Left renal cortex interstitium (tissue), 4 donors: ENCODE data around the gene TMEM163. TPM values are rescaled to one million over a fixed set of nuclear protein-coding genes. Genes with fewer than 3 reads are reported as not detected.
"Not testable (repeated sequence)": the region's sequence is repeated elsewhere in the genome, so short reads cannot be mapped to it uniquely, and the experiment has no call there.

ENCODE experiments used
- DNase-seq, 4 donors: peaks; one replicate each; pipeline ENCODE4 v3.0.0-alpha.2; 2013; ENCODE audit warnings: low read depth in 4 of 4, low spot score in 2 of 4, missing footprints in 1 of 4
- polyA plus RNA-seq, 4 donors: library from polyadenylated mRNA; unstranded; fragments of 120-200 nt; gene quantifications; one replicate each; pipeline ENCODE4 v1.2.1, GENCODE V29; 2013; ENCODE audit not compliant: insufficient read length in 4 of 4

The TMEM163 gene
- polyA plus RNA-seq, 4 donors, result 0.87 to 2.4 (median 1.3) TPM

- DNase-seq, result no peak
Observed at GRCh38 chr2:134667081-134667480, 51.7 kb downstream of the TMEM163 start.

GRCh38 chr2:134665727-134666506, 52.9 kb downstream of the TMEM163 start:
- DNase-seq, result no peak

- DNase-seq, result no peak
Observed at GRCh38 chr2:134663451-134664450, 55.0 kb downstream of the TMEM163 start.

DNA sequence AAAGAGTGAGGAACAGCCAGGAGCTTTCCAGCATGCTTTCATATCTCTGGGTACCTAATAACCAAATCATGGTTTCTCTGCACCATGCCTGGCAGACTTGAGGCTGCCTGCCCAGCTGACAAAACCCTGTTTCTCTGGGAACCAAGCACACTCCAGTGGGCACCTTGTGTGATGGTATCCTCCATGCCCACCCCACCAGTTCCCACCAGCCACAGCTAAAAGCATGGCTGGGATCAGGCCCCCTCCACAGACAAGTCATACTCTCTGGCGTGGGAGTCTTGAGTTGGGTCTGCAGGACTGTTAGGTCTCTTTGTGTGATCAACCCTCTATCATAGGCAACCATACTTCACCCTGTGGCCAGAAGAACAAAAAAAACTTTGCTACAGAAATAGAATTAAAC, 56.0 kb downstream of the TMEM163 start:
- no peak for DNase-seq

DNA sequence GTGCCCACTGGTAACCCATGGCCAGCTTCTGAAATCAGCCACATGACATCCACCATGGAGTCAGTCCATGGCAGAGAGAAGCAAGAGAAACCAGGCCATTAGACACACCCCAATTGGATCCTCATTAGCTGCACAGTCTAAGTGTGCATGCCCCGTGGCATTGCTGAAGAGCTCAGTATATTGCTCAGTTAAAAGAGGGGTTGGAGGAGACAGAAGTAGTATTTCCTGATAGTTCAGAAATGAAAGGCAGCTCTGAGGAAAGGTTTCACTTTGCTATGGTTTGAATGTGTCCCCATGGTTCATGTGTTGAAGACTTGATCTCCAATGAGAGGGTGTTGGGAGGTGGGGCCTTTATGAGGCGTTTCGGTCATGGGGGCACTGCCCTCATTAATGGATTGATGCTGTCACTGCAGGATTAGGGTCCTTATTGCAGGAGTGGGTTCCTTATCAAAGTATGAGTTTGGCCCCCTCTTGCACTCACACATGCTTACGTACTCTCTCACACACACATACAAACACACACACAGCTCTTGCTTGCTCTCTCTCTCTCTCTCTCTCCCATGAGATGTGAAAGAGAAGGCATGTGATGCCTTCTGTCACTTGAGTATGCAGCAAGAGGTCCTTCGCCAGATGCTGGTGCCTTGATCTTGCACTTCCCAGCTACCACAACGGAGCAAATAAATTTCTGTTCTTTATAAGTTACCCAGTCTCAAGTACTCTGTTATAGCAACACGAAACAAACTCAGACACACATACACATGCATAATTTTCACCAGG, 58.0 kb downstream of the TMEM163 start:
- DNase-seq, result no peak

DNA sequence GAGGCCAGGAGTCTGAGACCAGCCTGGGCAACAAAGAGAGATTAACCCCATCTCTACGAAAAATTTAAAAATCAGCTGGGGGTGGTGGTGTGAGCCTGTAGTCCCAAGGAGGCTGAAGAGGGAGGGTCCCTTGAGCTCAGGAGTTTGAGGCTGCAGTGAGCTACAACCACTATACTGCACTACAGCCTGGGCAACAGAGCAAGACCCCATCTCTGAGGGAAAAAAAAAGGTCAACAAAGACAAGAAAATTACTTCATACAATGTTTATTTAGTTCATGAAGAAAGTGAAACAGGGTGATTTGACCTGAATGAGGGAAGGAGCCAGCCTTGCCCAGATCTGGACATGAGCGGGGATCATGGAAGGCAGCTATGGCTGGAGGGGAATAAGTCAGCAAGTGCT, 59.1 kb downstream of the TMEM163 start:
- DNase-seq, result no peak

- no peak for DNase-seq
Observed at GRCh38 chr2:134657650-134658250, 61.0 kb downstream of the TMEM163 start.

DNA sequence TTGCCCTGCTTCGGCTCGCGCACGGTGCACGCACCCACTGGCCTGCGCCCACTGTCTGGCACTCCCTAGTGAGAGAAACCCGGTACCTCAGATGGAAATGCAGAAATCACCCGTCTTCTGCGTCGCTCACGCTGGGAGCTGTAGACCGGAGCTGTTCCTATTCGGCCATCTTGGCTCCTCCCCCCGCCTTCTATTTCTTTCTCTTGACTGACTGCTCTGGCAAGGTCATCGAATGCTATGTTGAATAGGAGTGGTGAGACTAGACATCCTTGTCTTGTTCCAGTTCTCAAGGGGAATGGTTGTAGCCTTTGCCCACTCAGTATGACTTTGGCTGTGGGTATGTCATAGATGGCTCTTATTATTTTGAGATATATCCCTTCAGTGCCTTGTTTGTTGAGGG, 62.4 kb downstream of the TMEM163 start:
- DNase-seq, result not testable (repeated sequence)

- DNase-seq, result no peak
Observed at GRCh38 chr2:134648586-134648985, 70.2 kb downstream of the TMEM163 start.

GRCh38 chr2:134647607-134648256, 71.1 kb downstream of the TMEM163 start:
- no peak for DNase-seq

- no peak for DNase-seq
Observed at GRCh38 chr2:134642938-134643337, 75.9 kb downstream of the TMEM163 start.

- no peak for DNase-seq
Observed at GRCh38 chr2:134640494-134640893, 78.3 kb downstream of the TMEM163 start.

DNA sequence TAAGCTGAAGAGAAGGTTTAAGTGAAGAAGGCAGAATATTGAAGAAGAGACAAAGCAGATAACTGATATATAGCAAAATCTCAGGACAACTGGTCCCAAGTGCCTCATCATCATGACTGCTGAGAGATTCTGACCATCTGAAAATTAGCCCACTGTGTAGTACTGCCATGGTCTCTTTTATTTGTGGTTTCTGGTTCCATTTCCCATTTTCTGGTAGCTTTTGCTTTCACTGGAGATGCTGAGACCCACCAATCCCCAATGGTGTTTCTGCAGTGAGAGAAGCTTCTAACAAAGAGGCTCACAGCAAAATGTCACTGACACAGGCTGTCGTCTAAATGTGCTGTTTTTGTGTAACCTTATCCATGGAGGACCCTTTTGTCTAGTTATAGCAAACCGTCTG, 79.5 kb downstream of the TMEM163 start:
- DNase-seq, result no peak

DNA sequence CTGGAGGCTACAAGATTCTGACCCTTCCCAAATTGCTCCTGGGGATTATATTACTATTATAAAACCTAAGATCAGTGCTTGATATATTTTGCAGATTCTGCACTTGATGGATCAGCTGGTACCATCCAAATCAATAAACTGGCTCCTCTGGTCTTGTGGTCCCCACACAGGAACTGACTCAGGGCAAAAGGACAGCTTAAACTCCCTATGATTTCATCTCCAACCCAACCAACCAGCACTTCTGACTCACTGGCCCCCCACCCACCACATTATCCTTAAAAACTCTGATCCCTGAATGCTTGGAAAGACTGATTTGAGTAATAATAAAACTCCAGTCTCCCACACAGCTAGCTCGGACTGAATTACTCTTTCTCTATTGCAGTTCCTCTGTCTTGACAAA, 82.1 kb downstream of the TMEM163 start:
- no peak for DNase-seq

- no peak for DNase-seq
Observed at GRCh38 chr2:134634054-134634753, 84.6 kb downstream of the TMEM163 start.

- no peak for DNase-seq
Observed at GRCh38 chr2:134630504-134631159, 88.2 kb downstream of the TMEM163 start.

GRCh38 chr2:134628453-134628852, 90.3 kb downstream of the TMEM163 start:
- no peak for DNase-seq

DNA sequence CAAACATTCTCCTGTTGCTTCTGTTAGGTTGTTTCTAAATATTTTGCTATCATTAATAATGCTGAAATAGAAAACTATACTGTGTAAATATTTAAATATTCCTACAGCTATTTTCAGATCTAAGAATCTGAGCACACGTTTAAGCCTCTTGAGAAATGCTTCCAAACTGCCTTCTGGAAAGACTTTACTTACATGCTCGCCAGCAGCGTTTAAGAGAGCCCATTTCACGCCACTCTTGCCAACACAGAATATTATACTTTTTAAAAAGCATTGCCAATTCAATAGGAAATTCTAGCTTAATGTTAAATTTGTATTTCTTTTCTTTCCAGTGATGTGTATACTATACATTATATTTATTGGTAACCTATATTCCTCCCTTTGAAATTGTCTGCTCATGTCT, 92.0 kb downstream of the TMEM163 start:
- no peak for DNase-seq

- no peak for DNase-seq
Observed at GRCh38 chr2:134625311-134625710, 93.5 kb downstream of the TMEM163 start.
